ENCODE data around the gene TOR2A. TPM values are rescaled to one million over a fixed set of nuclear protein-coding genes. Genes with fewer than 3 reads are reported as not detected.

The TOR2A gene
- total RNA-seq, 1 experiment from 2014 or later = 8.4 TPM

- intact Hi-C loops (cut with micrococcal nuclease) = no loop called here
- ChIA-PET CTCF (interaction anchor here (1.7 kb wide), 1 partner anchor 20 kb away, joined by 10 read pairs; the partner anchor contains the start of gene TOR2A), POLR2A (interaction anchor here (0.6 to 2.9 kb wide), 19 partner anchors 8 to 291 kb away, joined by 3 to 14 read pairs (median 4); partner anchors contain the start of genes CDK9, CFAP157, FPGS and LRSAM1)
- TF ChIP-seq, protein P1, sequence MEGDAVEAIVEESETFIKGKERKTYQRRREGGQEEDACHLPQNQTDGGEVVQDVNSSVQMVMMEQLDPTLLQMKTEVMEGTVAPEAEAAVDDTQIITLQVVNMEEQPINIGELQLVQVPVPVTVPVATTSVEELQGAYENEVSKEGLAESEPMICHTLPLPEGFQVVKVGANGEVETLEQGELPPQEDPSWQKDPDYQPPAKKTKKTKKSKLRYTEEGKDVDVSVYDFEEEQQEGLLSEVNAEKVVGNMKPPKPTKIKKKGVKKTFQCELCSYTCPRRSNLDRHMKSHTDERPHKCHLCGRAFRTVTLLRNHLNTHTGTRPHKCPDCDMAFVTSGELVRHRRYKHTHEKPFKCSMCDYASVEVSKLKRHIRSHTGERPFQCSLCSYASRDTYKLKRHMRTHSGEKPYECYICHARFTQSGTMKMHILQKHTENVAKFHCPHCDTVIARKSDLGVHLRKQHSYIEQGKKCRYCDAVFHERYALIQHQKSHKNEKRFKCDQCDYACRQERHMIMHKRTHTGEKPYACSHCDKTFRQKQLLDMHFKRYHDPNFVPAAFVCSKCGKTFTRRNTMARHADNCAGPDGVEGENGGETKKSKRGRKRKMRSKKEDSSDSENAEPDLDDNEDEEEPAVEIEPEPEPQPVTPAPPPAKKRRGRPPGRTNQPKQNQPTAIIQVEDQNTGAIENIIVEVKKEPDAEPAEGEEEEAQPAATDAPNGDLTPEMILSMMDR (IDR thresholded peaks at IDR 0.05; ENCODE audit: unreplicated experiment) = no peak
- DNase-seq (ENCODE audit: unreplicated experiment) = no peak
- Mint-ChIP-seq H3K27ac (ENCODE audit: low read depth, unreplicated experiment) (peak overlapping the region; percentile 81), H3K36me3 (ENCODE audit: insufficient read depth, unreplicated experiment) (no peaks in the 10 kb centered on the region), H3K4me1 (ENCODE audit: insufficient read depth, unreplicated experiment) (peaks cover 11% of the 10 kb centered on the region), H3K27me3 (ENCODE audit: insufficient read depth, unreplicated experiment) (no peaks in the 10 kb centered on the region), H3K4me3 (ENCODE audit: unreplicated experiment) (peak overlapping the region; percentile 79), H3K9me3 (ENCODE audit: unreplicated experiment) (no peaks in the 10 kb centered on the region)
- TSS peak; percentile 42 for BruUV-seq (replicated peaks)
Measured at GRCh38 chr9:127714951-127715469, 20.1 kb downstream of the TOR2A start.

DNA sequence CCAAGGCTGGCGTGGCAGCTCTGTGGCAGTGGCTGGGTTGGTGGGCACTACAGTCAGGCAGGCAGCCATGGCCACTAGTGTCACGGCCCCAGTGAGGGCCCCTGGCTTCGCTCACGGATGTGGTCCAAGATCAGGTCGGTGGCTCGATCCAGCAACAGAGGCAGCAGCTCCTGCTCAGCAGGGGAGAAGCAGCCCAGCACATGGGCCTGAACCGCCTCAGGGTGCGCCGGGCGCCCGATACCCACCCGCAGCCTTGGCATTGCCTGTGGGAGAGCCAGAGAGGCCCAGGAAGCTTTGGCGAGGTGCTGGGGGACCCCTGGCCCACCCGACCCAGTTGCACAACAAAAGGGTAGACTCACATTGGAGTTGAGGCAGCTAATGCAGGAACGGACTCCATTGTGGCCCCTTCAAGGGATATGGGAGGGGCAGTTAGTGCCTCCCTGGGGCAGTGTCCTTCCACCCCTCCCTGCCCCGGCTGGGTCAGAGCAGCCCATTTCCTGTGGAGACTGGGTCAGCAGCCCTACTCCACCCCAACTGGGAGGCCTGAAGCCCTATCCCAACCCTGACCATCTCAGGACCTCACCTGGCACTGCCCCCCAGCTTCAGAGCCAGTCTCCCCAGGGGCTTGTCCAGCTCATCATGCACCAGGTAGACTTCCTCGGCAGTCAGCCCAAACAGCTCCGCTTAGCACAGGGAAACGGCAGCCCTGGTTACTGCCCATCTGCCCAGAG, 20.9 kb downstream of the TOR2A start:
- Mint-ChIP-seq H3K27ac (ENCODE audit: low read depth, unreplicated experiment) (peak overlapping the region; percentile 81), H3K36me3 (ENCODE audit: insufficient read depth, unreplicated experiment) (no peaks in the 10 kb centered on the region), H3K27me3 (ENCODE audit: insufficient read depth, unreplicated experiment) (no peaks in the 10 kb centered on the region), H3K4me3 (ENCODE audit: unreplicated experiment) (peak overlapping the region; percentile 79), H3K4me1 (ENCODE audit: insufficient read depth, unreplicated experiment) (peaks cover 7% of the 10 kb centered on the region), H3K9me3 (ENCODE audit: unreplicated experiment) (no peaks in the 10 kb centered on the region)
- ChIA-PET CTCF (interaction anchor here (0.6 to 0.8 kb wide), 2 partner anchors 21 to 152 kb away, joined by 3 read pairs; partner anchors contain the start of gene TOR2A), POLR2A (interaction anchor here (0.6 to 2.9 kb wide), 7 partner anchors 11 to 263 kb away, joined by 3 to 14 read pairs (median 4); partner anchors contain the start of genes LRSAM1 and RPL12)
- intact Hi-C loops (cut with micrococcal nuclease) = no loop called here
- BruUV-seq (replicated peaks) = no TSS peak
- TF ChIP-seq, protein P1 (IDR thresholded peaks at IDR 0.05; ENCODE audit: unreplicated experiment) = no peak
- no peak for DNase-seq (ENCODE audit: unreplicated experiment)

DNA sequence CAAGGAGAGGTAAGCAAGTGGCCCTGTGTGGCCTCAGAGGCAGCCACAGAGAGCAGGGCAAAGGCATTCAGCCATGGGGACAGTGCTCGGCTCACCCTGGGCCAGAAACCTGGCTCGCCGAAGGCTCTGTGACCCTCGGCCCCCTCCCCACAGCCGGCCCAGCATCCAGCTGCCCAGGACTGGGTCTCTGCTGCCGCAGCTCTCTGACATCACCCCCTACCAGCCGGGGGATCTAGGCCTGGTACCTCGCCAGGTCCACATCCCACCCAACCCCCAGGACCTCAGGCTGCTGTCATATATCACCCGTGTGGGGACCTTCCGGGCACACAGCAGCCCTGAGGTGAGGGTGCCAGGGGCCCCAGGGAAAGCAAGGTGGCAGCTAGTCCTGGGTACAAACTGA, 22.2 kb downstream of the TOR2A start:
- Mint-ChIP-seq H3K4me3 (ENCODE audit: unreplicated experiment) (no peak overlapping the region), H3K4me1 (ENCODE audit: insufficient read depth, unreplicated experiment) (peaks cover 7% of the 10 kb centered on the region), H3K27me3 (ENCODE audit: insufficient read depth, unreplicated experiment) (no peaks in the 10 kb centered on the region), H3K27ac (ENCODE audit: low read depth, unreplicated experiment) (no peak overlapping the region), H3K9me3 (ENCODE audit: unreplicated experiment) (no peaks in the 10 kb centered on the region), H3K36me3 (ENCODE audit: insufficient read depth, unreplicated experiment) (no peaks in the 10 kb centered on the region)
- no peak for DNase-seq (ENCODE audit: unreplicated experiment)
- CTCF ChIA-PET = no interaction called here
- POLR2A ChIA-PET = no interaction called here
- BruUV-seq (replicated peaks) = no TSS peak
- TF ChIP-seq, protein P1 (IDR thresholded peaks at IDR 0.05; ENCODE audit: unreplicated experiment) = no peak
- intact Hi-C loops (cut with micrococcal nuclease) = no loop called here

- H3K4me1 Mint-ChIP-seq (ENCODE audit: insufficient read depth, unreplicated experiment) = peaks cover 7% of the 10 kb centered on the region
- ChIA-PET CTCF (no interaction called here), POLR2A (no interaction called here)
- no peak for DNase-seq (ENCODE audit: unreplicated experiment)
- H3K27ac Mint-ChIP-seq (ENCODE audit: low read depth, unreplicated experiment) = no peak overlapping the region
- no peaks in the 10 kb centered on the region for H3K9me3 Mint-ChIP-seq (ENCODE audit: unreplicated experiment)
- no peak overlapping the region for H3K4me3 Mint-ChIP-seq (ENCODE audit: unreplicated experiment)
- TF ChIP-seq, protein P1 (IDR thresholded peaks at IDR 0.05; ENCODE audit: unreplicated experiment) = no peak
- BruUV-seq (replicated peaks) = no TSS peak
- intact Hi-C loops (cut with micrococcal nuclease) = no loop called here
- H3K36me3 Mint-ChIP-seq (ENCODE audit: insufficient read depth, unreplicated experiment) = no peaks in the 10 kb centered on the region
- H3K27me3 Mint-ChIP-seq (ENCODE audit: insufficient read depth, unreplicated experiment) = no peaks in the 10 kb centered on the region
Measured at GRCh38 chr9:127712371-127712770, 22.7 kb downstream of the TOR2A start.
